H1 (cell line): ENCODE data around the gene MEGF11. TPM values are rescaled to one million over a fixed set of nuclear protein-coding genes. Genes with fewer than 3 reads are reported as not detected.

Experiments
- CTCF ChIA-PET: fragments of 300-600 bp; sonication (Branson Sonifier 250); formaldehyde crosslinking; loops from one replicate; lab custom pipeline; 2021; ENCODE audit not compliant: partially characterized antibody; lab: Charles Lee
- POLR2A ChIA-PET: fragments of 300-600 bp; sonication (Branson Sonifier 250); formaldehyde crosslinking; loops from one replicate; lab custom pipeline; 2021; ENCODE audit warnings: inconsistent platforms; ENCODE audit not compliant: partially characterized antibody; lab: Charles Lee
- DNase-seq, 2 experiments: peaks; one replicate each; pipeline versions ENCODE4 v3.0.0 to v3.0.0-alpha.2; 2010 to 2022; ENCODE audit warnings: low spot score in 2 of 2, low read depth in 1 of 2, mixed read lengths in 1 of 2
- FAIRE-seq: peaks from 2 replicates; lab custom pipeline; 2011; peaks lifted over from hg19 to GRCh38; lab: Jason Lieb, UNC
- H2AFZ ChIP-seq: 2 replicates; pipeline ENCODE4 v1.8.1; 2012; ENCODE audit warnings: low read length, inconsistent platforms
- H2AK5ac ChIP-seq: 2 replicates; pipeline ENCODE4 v1.6.1; 2013; ENCODE audit warnings: low read depth, low read length
- H2BK120ac ChIP-seq: replicated peaks from 2 replicates; pipeline ENCODE3; 2013; ENCODE audit warnings: low read depth, low read length, inconsistent platforms
- H2BK12ac ChIP-seq: 2 replicates; pipeline ENCODE4 v1.6.1; 2013; ENCODE audit warnings: low read depth, low read length
- H2BK15ac ChIP-seq: 2 replicates; pipeline ENCODE4 v1.6.1; 2013; ENCODE audit warnings: low read length
- H2BK20ac ChIP-seq: 2 replicates; pipeline ENCODE4 v1.6.1; 2013; ENCODE audit warnings: low read length
- H2BK5ac ChIP-seq: 2 replicates; pipeline ENCODE4 v1.6.1; 2013; ENCODE audit warnings: low read depth, low read length
- H3K14ac ChIP-seq: 2 replicates; pipeline ENCODE4 v1.6.1; 2013; ENCODE audit warnings: inconsistent platforms; ENCODE audit not compliant: insufficient read length
- H3K18ac ChIP-seq: 2 replicates; pipeline ENCODE4 v1.6.1; 2013; ENCODE audit warnings: low read length; ENCODE audit errors: extremely low read depth
- H3K23ac ChIP-seq: 2 replicates; pipeline ENCODE4 v1.6.1; 2013; ENCODE audit warnings: inconsistent platforms; ENCODE audit not compliant: insufficient read length
- H3K23me2 ChIP-seq: 2 replicates; pipeline ENCODE4 v1.6.1; 2013; ENCODE audit warnings: low read depth, low read length
- H3K27ac ChIP-seq: 2 replicates; pipeline ENCODE4 v1.6.1; 2011; ENCODE audit warnings: low read depth, low read length, inconsistent platforms
- H3K27me3 ChIP-seq, 4 experiments: replicated peaks in 1 of 4; 1 replicate in 1 of 4; 2 replicates in 3 of 4; pipeline versions ENCODE4 v1.6.1 to v1.8.1; 2011 to 2013; ENCODE audit warnings: low read length in 3 of 4, mild to moderate bottlenecking in 3 of 4, inconsistent platforms in 2 of 4, mixed read lengths in 2 of 4, moderate library complexity in 1 of 4; ENCODE audit not compliant: control insufficient read depth in 3 of 4, insufficient read depth in 3 of 4; ENCODE audit errors: extremely low read depth in 1 of 4
- H3K36me3 ChIP-seq, 4 experiments: 2 replicates each; pipeline versions ENCODE4 v1.6.1 to v1.8.1; 2011 to 2013; ENCODE audit warnings: mild to moderate bottlenecking in 4 of 4, low read length in 3 of 4, moderate library complexity in 2 of 4, control low read depth in 1 of 4, inconsistent platforms in 1 of 4; ENCODE audit not compliant: insufficient read depth in 4 of 4, control insufficient read depth in 2 of 4
- H3K4ac ChIP-seq: replicated peaks from 2 replicates; pipeline ENCODE3; 2013; ENCODE audit warnings: low read length, low read depth, mixed read lengths, inconsistent platforms; ENCODE audit not compliant: insufficient read length
- H3K4me1 ChIP-seq, 4 experiments: replicated peaks in 1 of 4; 1 replicate in 1 of 4; 2 replicates in 3 of 4; pipeline versions ENCODE4 v1.6.1 to v1.8.1; 2011 to 2013; ENCODE audit warnings: low read length in 3 of 4, inconsistent platforms in 2 of 4, mixed read lengths in 1 of 4; ENCODE audit not compliant: insufficient read depth in 4 of 4, control insufficient read depth in 3 of 4
- H3K4me2 ChIP-seq, 2 experiments: 2 replicates each; pipeline versions ENCODE4 v1.6.1 to v1.8.1; 2011 to 2013; ENCODE audit warnings: low read depth in 2 of 2, low read length in 2 of 2, control low read depth in 1 of 2, inconsistent platforms in 1 of 2, mild to moderate bottlenecking in 1 of 2; ENCODE audit not compliant: insufficient read depth in 1 of 2
- H3K4me3 ChIP-seq, 4 experiments: fragments of 200-600, 300-600 bp in 1 of 4; sonication (generic), shearing (Covaris generic), sonication (Bioruptor Twin) in 1 of 4; 2 replicates each; pipeline versions ENCODE4 v1.5.1 to v1.8.1; 2011 to 2016; ENCODE audit warnings: low read length in 4 of 4, low read depth in 3 of 4, control low read depth in 2 of 4, inconsistent platforms in 2 of 4, mild to moderate bottlenecking in 2 of 4, mixed read lengths in 1 of 4, moderate library complexity in 1 of 4; ENCODE audit not compliant: insufficient read depth in 2 of 4; ENCODE audit errors: extremely low read depth in 1 of 4
- H3K56ac ChIP-seq: replicated peaks from 2 replicates; pipeline ENCODE3; 2013; ENCODE audit warnings: low read depth, mild to moderate bottlenecking, mixed read lengths, low read length, inconsistent platforms; ENCODE audit not compliant: insufficient read length
- H3K79me1 ChIP-seq: 2 replicates; pipeline ENCODE4 v1.6.1; 2013; ENCODE audit warnings: low read depth, low read length, control low read depth
- H3K79me2 ChIP-seq, 2 experiments: 2 replicates each; pipeline versions ENCODE4 v1.6.1 to v1.8.1; 2012 to 2013; ENCODE audit warnings: low read length in 2 of 2, mild to moderate bottlenecking in 2 of 2, inconsistent platforms in 1 of 2; ENCODE audit not compliant: insufficient read depth in 2 of 2, control insufficient read depth in 1 of 2
- H3K9ac ChIP-seq, 4 experiments: replicated peaks in 1 of 4; 1 replicate in 1 of 4; 2 replicates in 3 of 4; pipeline versions ENCODE4 v1.6.1 to v1.8.1; 2011 to 2013; ENCODE audit warnings: low read depth in 3 of 4, low read length in 3 of 4, control low read depth in 2 of 4, mild to moderate bottlenecking in 2 of 4, moderate library complexity in 2 of 4, inconsistent platforms in 1 of 4; ENCODE audit errors: extremely low read depth in 1 of 4
- H3K9me3 ChIP-seq, 2 experiments: 2 replicates each; pipeline versions ENCODE4 v1.6.1 to v1.8.1; 2012 to 2013; ENCODE audit warnings: mild to moderate bottlenecking in 2 of 2, moderate library complexity in 2 of 2, control low read depth in 1 of 2, inconsistent platforms in 1 of 2, low read depth in 1 of 2, low read length in 1 of 2, mixed read lengths in 1 of 2; ENCODE audit not compliant: insufficient read depth in 2 of 2
- H4K20me1 ChIP-seq, 2 experiments: replicated peaks in 1 of 2; 2 replicates each; pipeline versions ENCODE3 to v1.8.1; 2011 to 2013; ENCODE audit warnings: inconsistent platforms in 2 of 2, low read length in 2 of 2, mild to moderate bottlenecking in 1 of 2; ENCODE audit not compliant: insufficient read depth in 2 of 2, control insufficient read depth in 1 of 2
- H4K5ac ChIP-seq: 2 replicates; pipeline ENCODE4 v1.6.1; 2013; ENCODE audit warnings: low read length, low read depth, mixed read lengths, inconsistent platforms; ENCODE audit not compliant: insufficient read length
- H4K8ac ChIP-seq: 2 replicates; pipeline ENCODE4 v1.8.0; 2013; ENCODE audit warnings: mild to moderate bottlenecking, moderate library complexity, low read length, inconsistent platforms; ENCODE audit not compliant: insufficient read depth; ENCODE audit errors: extremely low read depth
- H4K91ac ChIP-seq: replicated peaks from 2 replicates; pipeline ENCODE3; 2013; ENCODE audit warnings: low read length, mixed read lengths, inconsistent platforms; ENCODE audit not compliant: insufficient read length
- ASH2L ChIP-seq: fragments of 200-600, 300-600 bp; sonication (generic); IDR thresholded peaks from one replicate; pipeline ENCODE4 v1.7.1; 2017; ENCODE audit warnings: low read length
- CEBPB ChIP-seq: IDR thresholded peaks from 2 replicates; pipeline ENCODE4 v1.6.1; 2012; ENCODE audit warnings: low read depth, low read length
- CHD1 ChIP-seq: IDR thresholded peaks from 2 replicates; pipeline ENCODE4 v1.6.1; 2012; ENCODE audit warnings: low read depth, low read length, improper control_type of control experiment
- GTF2F1 ChIP-seq: IDR thresholded peaks from 2 replicates; pipeline ENCODE4 v1.6.1; 2012; ENCODE audit warnings: low read depth, low read length, improper control_type of control experiment, borderline replicate concordance
- HDAC2 ChIP-seq, 2 experiments: fragments of 300-600 bp in 1 of 2; sonication (generic) in 1 of 2; IDR thresholded peaks; 2 replicates each; pipeline ENCODE4 v1.6.1; 2011 to 2012; ENCODE audit warnings: low read depth in 2 of 2, low read length in 2 of 2, mild to moderate bottlenecking in 2 of 2, moderate library complexity in 2 of 2, borderline replicate concordance in 1 of 2, inconsistent platforms in 1 of 2
- KDM4A ChIP-seq: IDR thresholded peaks from one replicate; pipeline ENCODE4 v1.7.1; 2012; ENCODE audit warnings: low read depth, mild to moderate bottlenecking, moderate library complexity, low read length, inconsistent platforms; ENCODE audit not compliant: severe bottlenecking
- RFX5 ChIP-seq: IDR thresholded peaks from 2 replicates; pipeline ENCODE4 v1.6.1; 2011; ENCODE audit warnings: low read depth, low read length, improper control_type of control experiment, borderline replicate concordance
- RXRA ChIP-seq: IDR thresholded peaks from 2 replicates; pipeline ENCODE4 v1.6.1; 2011; ENCODE audit warnings: low read depth, mild to moderate bottlenecking, low read length, moderate library complexity; ENCODE audit not compliant: insufficient read depth
- SIRT6 ChIP-seq: IDR thresholded peaks from one replicate; pipeline ENCODE4 v1.7.1; 2012; ENCODE audit warnings: low read length, inconsistent platforms
- SP4 ChIP-seq: IDR thresholded peaks from 2 replicates; pipeline ENCODE4 v1.6.1; 2012; ENCODE audit warnings: low read length, inconsistent platforms
- TAF1 ChIP-seq: IDR thresholded peaks from 2 replicates; pipeline ENCODE4 v1.6.1; 2011; ENCODE audit warnings: mild to moderate bottlenecking, low read depth, low read length
- TBP ChIP-seq: IDR thresholded peaks from 2 replicates; pipeline ENCODE4 v1.6.1; 2011; ENCODE audit warnings: low read depth, low read length, improper control_type of control experiment
- TEAD4 ChIP-seq: IDR thresholded peaks from 2 replicates; pipeline ENCODE4 v1.6.1; 2012; ENCODE audit warnings: low read depth, low read length, inconsistent platforms, mixed read lengths
- YY1 ChIP-seq: IDR thresholded peaks from 2 replicates; pipeline ENCODE4 v1.6.1; 2011; ENCODE audit warnings: low read depth, mild to moderate bottlenecking, low read length
- WGBS, 2 experiments: shearing (Covaris generic) in 1 of 2; methylation state at CpG; one replicate each; pipeline versions ENCODE4 v1.1.6 to v1.1.7; 2013 to 2015; ENCODE audit warnings: low lambda C conversion rate in 2 of 2, mixed read lengths in 2 of 2, inconsistent platforms in 1 of 2, low coverage in 1 of 2, missing lambda C conversion rate in 1 of 2; ENCODE audit not compliant: insufficient replicate concordance in 2 of 2, insufficient coverage in 1 of 2, insufficient read length in 1 of 2; ENCODE audit errors: extremely low coverage in 1 of 2, missing lambda C conversion rate in 1 of 2; 5-methylcytosine and 5-hydroxymethylcytosine counted together
- polyA plus RNA-seq, 7 experiments: library from polyadenylated mRNA; depleted of rRNA in 3 of 7; stranded (reverse) in 5 of 7; unstranded in 2 of 7; fragments of >200 nt in 5 of 7; fragments of 200-250 nt in 2 of 7; gene quantifications; 1 replicate in 5 of 7; 2 replicates in 1 of 7; 4 replicates in 1 of 7; pipeline versions ENCODE4 v1.2.1 to v1.2.3, GENCODE V29; 2011 to 2013; ENCODE audit warnings: missing spikeins in 2 of 7, mixed read lengths in 2 of 7
- total RNA-seq: library from RNA; stranded (reverse); fragmentation: NEBNext Ultra II Directional; extraction: Animal tissue kit (Norgen Biotek cat#: 25700); gene quantifications from 2 replicates; pipeline ENCODE4 v1.2.1, GENCODE V29; 2021

MEGF11 gene
- total and polyA plus RNA-seq, 2 of the 8 experiments (the other 6 are each of a cell fraction or from before 2014, with no cell fraction given), result 4.4 to 4.8 TPM

DNA sequence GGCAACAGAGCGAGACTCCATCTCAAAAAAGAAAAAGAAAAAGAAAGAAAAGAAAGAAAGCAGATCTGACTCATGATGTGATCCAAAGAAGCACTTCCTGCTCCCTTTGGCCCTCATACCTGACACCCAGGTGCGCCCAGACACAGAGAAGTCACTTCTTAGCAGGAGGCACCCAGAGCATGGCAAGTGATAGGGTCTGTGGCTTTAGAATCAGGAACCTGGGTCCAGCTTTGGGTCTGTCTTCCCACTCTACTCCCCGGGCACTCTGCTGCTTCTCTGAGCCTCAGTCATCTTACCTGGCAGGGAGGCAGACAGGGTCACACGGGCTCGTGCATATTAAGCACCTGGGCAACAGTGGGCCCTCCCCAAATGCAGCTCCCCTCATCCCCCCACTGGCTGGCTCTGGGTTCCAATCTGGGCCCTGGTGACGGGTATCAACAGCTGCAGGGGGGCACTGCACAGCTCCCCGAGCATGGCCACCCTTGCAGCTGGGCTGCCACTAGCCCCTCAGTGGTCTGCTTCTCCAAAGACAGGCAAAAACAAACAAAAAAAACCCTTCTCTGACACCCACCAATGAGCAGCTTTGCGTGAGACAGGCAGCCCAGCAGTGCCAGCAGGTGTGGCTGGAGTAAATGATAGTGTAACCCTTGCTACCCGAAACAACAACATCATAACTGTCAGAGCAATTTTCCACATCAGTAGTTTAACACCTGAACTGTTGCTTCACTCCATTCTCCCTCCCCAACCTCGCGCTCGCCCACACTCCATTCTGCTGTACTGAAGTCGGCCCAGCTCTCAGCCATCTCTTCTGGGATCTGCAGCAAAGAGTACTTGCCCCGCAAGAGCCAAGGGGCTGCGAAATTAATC, 99.8 kb downstream of the MEGF11 start:
- H4K8ac ChIP-seq, result no peak overlapping the region
- no peak overlapping the region for H3K4me3 ChIP-seq
- no peak overlapping the region for H4K5ac ChIP-seq
- H3K9ac ChIP-seq, result no peak overlapping the region
- no peak overlapping the region for H3K18ac ChIP-seq
- no peak overlapping the region for H2AK5ac ChIP-seq
- no peak overlapping the region for H3K14ac ChIP-seq
- DNase-seq (no peak), FAIRE-seq (no peak)
- no peak overlapping the region for H2AFZ ChIP-seq
- H3K79me1 ChIP-seq, result no peaks in the 10 kb centered on the region
- H3K4ac ChIP-seq, result no peak overlapping the region
- TF ChIP-seq HDAC2 (IDR thresholded peaks at IDR 0.05; ENCODE audit: borderline replicate concordance in 1 of 2, low read depth in 2 of 2, low read length in 2 of 2) (no peak), KDM4A (no peak), RXRA (no peak), TAF1 (no peak), CEBPB (no peak), TBP (no peak), RFX5 (no peak), SP4 (no peak), GTF2F1 (no peak), YY1 (no peak), TEAD4 (no peak), ASH2L (no peak), SIRT6 (no peak), CHD1 (no peak)
- no peak overlapping the region for H2BK5ac ChIP-seq
- WGBS, 2 experiments, result 85% methylated on average over 15 of the region's 15 CpGs; no CpG with 5 or more reads in 1 of the 2 experiments
- CTCF ChIA-PET, result interaction anchor here (0.8 to 1.1 kb wide), 3 partner anchors 11 to 69 kb away, joined by 3 read pairs; no protein-coding TSS in a partner anchor
- H3K4me1 ChIP-seq, result no peaks in the 10 kb centered on the region
- no peak overlapping the region for H3K27ac ChIP-seq
- no peaks in the 10 kb centered on the region for H3K36me3 ChIP-seq
- H4K20me1 ChIP-seq, result no peaks in the 10 kb centered on the region
- H2BK15ac ChIP-seq, result no peak overlapping the region
- no peak overlapping the region for H2BK12ac ChIP-seq
- no peak overlapping the region for H2BK120ac ChIP-seq
- H4K91ac ChIP-seq, result no peak overlapping the region
- POLR2A ChIA-PET, result interaction anchor here (0.6 kb wide), 1 partner anchor 250 kb away, joined by 3 read pairs; no protein-coding TSS in a partner anchor
- no peaks in the 10 kb centered on the region for H3K9me3 ChIP-seq
- H2BK20ac ChIP-seq, result no peak overlapping the region
- no peak overlapping the region for H3K23ac ChIP-seq
- H3K4me2 ChIP-seq, result no peak overlapping the region
- H3K79me2 ChIP-seq, result no peaks in the 10 kb centered on the region
- no peaks in the 10 kb centered on the region for H3K27me3 ChIP-seq
- H3K23me2 ChIP-seq, result no peaks in the 10 kb centered on the region; the same call in 1 of the 2 replicates
- no peak overlapping the region for H3K56ac ChIP-seq
